ENCODE measurements around the gene FAM193B. TPM values are rescaled to one million over a fixed set of nuclear protein-coding genes. Genes with fewer than 3 reads are reported as not detected.
A peak's percentile ranks its signal among the peaks of the same experiment; 100 is the strongest.
"Not testable (repeated sequence)": the region's sequence is repeated elsewhere in the genome, so short reads cannot be mapped to it uniquely, and the experiment has no call there.

Gene FAM193B
- total RNA-seq, 1 donor from 2014 or later, result 33.5 TPM

GRCh38 chr5:177578316-177578715 lies 24.0 kb upstream of the FAM193B start:
- DNase-seq (ENCODE audit: low read depth), result no peak

- DNase-seq (ENCODE audit: low read depth), result no peak
Observed at GRCh38 chr5:177576169-177576568, 21.8 kb upstream of the FAM193B start.

GRCh38 chr5:177575488-177575887 lies 21.1 kb upstream of the FAM193B start:
- DNase-seq (ENCODE audit: low read depth), result no peak

GRCh38 chr5:177569894-177570293 lies 15.5 kb upstream of the FAM193B start:
- DNase-seq (ENCODE audit: low read depth), result no peak

GRCh38 chr5:177568326-177568725 lies 14.0 kb upstream of the FAM193B start:
- DNase-seq (ENCODE audit: low read depth), result no peak

GRCh38 chr5:177565046-177565445 lies 10.7 kb upstream of the FAM193B start:
- DNase-seq (ENCODE audit: low read depth), result no peak

GRCh38 chr5:177559446-177559941 lies 5.1 kb upstream of the FAM193B start:
- DNase-seq (ENCODE audit: low read depth), result not testable (repeated sequence)

GRCh38 chr5:177557796-177558195 lies 3.4 kb upstream of the FAM193B start:
- DNase-seq (ENCODE audit: low read depth), result no peak

- no peak for DNase-seq (ENCODE audit: low read depth)
Observed at GRCh38 chr5:177557041-177557647, 2.8 kb upstream of the FAM193B start.

- DNase-seq (ENCODE audit: low read depth), result no peak
Observed at GRCh38 chr5:177555665-177556064, 1.3 kb upstream of the FAM193B start.

GRCh38 chr5:177555228-177555627 lies 865 bp upstream of the FAM193B start:
- DNase-seq (ENCODE audit: low read depth), result peak; percentile 47

- DNase-seq (ENCODE audit: low read depth), result peak; percentile 66
Observed at GRCh38 chr5:177553671-177554429, 513 bp downstream of the FAM193B start.

- peak; percentile 40 for DNase-seq (ENCODE audit: low read depth)
Observed at GRCh38 chr5:177552839-177553455, 1.4 kb downstream of the FAM193B start.

- no peak for DNase-seq (ENCODE audit: low read depth)
Observed at GRCh38 chr5:177550122-177550521, 4.2 kb downstream of the FAM193B start.

GRCh38 chr5:177548495-177548894 lies 5.9 kb downstream of the FAM193B start:
- no peak for DNase-seq (ENCODE audit: low read depth)

GRCh38 chr5:177547736-177548135 lies 6.6 kb downstream of the FAM193B start:
- DNase-seq (ENCODE audit: low read depth), result peak; percentile 53

GRCh38 chr5:177546258-177546741 lies 8.1 kb downstream of the FAM193B start:
- DNase-seq (ENCODE audit: low read depth), result peak; percentile 95

- peak; percentile 98 for DNase-seq (ENCODE audit: low read depth)
Observed at GRCh38 chr5:177545487-177546257, 8.7 kb downstream of the FAM193B start.

- DNase-seq (ENCODE audit: low read depth), result no peak
Observed at GRCh38 chr5:177542816-177543465, 11.4 kb downstream of the FAM193B start.

- DNase-seq (ENCODE audit: low read depth), result no peak
Observed at GRCh38 chr5:177540438-177540837, 13.9 kb downstream of the FAM193B start.

GRCh38 chr5:177539411-177539810 lies 15.0 kb downstream of the FAM193B start:
- peak; percentile 76 for DNase-seq (ENCODE audit: low read depth)

Data from myocyte (in vitro differentiated cells).